Forelimb muscle (tissue), 1 donor: ENCODE results near the gene IL26. TPM values are rescaled to one million over a fixed set of nuclear protein-coding genes. Genes with fewer than 3 reads are reported as not detected.

ENCODE experiments used
- DNase-seq: peaks from one replicate; pipeline ENCODE4 v3.0.0-alpha.2; 2013; ENCODE audit warnings: low read depth
- polyA plus RNA-seq: library from polyadenylated mRNA; unstranded; fragments of 120-200 nt; gene quantifications from one replicate; pipeline ENCODE4 v1.2.1, GENCODE V29; 2013; ENCODE audit not compliant: insufficient read length

The IL26 gene
- not detected for polyA plus RNA-seq

DNA sequence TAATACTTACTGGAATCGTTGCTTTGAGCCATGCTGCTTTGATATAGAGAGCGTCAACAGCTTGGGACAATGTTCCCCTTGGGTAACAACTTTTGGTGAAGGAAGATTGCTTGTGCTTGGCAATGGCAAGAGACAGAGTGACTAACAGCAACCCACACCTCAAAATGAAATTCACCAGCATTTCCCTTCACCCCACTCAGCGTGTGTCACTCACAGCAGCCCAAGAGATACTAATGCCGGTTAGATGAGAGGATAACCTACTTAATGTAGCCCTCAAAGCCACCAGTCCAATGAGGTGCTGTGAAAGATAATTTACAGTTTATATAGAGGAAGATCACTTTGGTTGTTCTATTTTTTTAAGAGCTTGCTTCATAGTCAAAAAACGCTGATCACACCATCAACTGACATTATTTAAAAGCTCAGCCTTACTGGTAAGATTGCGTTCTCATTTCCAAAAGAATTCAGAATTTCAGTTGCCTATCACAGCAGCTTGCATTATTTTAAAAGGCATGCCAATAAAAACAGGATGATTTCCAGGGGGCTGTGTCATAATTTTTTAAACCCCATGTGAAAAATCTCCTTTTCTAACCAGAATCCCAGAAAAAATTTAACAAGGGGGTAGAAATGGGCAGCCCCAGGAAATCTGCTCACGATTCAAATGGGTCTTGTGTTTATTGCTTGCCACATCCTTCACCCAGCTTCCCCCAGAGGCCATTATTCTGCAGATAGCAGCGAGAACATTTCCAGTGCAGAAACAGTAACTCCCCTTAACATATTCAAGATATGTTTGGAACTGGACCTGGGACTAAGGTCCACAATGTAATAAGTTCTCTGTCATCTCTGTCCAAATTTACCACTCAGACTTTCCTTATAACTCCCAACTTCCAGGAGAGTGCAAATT lies at the start of gene IL26:
IL26 (minus strand) TSS at position 235 of the 901 bp plus-strand sequence; CDS start at position 181, 54 bp downstream.
- DNase-seq: no peak

DNA sequence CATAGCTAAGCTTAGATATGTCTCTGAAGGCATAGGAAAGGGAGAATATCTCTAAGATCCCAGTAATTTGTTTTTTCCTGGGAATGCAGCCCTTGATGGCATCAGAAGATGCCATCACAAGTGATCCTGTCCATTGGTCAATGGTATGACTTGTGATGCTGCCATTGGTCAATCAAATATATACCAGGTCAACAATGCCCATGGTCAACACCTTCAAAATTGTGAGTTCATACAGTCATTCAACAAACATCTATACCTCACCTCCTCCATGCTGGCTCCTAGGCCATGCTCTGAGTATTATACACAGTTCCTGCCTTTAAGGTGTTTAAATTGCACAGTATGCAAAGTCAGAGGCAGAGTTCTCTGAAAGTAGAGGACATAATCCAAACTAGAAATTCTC lies 47.1 kb upstream of the IL26 start:
- no peak for DNase-seq

- no peak for DNase-seq
Measured at GRCh38 chr12:68271346-68271745, 45.7 kb upstream of the IL26 start.

DNA sequence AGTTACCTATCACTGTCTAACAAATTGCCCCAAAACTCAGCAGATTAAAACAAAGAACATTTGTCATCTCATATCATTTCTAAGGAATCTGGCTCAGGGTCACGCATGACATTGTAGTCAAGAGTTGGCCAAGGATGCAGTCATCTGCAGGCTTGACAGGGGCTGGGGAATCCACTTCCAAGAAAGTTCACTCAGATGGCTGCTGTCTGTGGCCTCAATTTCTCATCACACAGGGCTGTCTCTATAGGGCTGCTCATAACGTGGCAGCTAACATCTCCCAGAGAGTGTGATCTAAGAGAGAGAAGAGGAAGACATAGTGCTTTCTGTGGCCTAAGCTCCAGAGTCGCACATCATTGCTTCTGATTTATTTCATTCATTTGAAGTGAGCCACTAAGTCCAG lies 44.7 kb upstream of the IL26 start:
- no peak for DNase-seq

DNA sequence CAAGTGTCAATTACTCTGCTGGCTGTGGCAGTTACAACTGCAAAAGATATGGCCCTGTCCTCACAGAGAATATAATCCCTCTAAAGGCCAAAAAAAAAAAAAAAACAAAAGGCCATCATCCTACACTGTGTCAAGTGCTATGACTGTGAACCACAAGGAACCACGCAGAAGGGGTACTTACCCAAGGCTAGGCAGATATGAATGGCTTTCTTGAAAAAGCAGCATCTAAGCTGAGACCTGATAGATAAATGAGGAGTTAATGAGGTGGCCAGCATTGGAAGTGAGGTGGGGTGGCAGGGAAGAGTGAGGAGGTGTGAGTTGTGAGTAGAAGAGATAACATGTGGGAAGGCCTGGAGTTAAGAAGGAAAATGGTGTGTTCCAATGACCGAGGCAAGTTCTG lies 44.2 kb upstream of the IL26 start:
- no peak for DNase-seq

DNA sequence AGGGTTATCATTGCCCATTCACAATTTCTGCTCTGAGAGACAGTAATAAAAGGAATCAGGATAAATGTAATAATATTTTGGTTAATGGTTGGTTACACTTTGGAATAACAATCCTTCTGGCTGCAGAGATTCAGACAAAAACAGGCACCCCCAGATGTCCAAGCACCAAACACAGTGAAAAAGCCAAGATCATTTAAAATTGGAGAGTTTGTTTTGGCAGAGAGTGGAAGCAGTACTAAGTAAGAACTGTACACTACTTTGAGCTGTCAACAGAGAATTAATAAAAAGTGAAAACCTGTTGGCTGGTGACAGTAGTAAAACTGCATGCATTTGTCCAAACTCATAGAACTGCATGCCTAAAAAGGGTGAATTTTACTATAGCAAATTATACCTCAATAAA lies 43.4 kb upstream of the IL26 start:
- no peak for DNase-seq

- no peak for DNase-seq
Measured at GRCh38 chr12:68267892-68268396, 42.3 kb upstream of the IL26 start.

- no peak for DNase-seq
Measured at GRCh38 chr12:68264857-68265256, 39.2 kb upstream of the IL26 start.

- DNase-seq: no peak
Measured at GRCh38 chr12:68264158-68264855, 38.7 kb upstream of the IL26 start.

- no peak for DNase-seq
Measured at GRCh38 chr12:68263366-68263765, 37.8 kb upstream of the IL26 start.

DNA sequence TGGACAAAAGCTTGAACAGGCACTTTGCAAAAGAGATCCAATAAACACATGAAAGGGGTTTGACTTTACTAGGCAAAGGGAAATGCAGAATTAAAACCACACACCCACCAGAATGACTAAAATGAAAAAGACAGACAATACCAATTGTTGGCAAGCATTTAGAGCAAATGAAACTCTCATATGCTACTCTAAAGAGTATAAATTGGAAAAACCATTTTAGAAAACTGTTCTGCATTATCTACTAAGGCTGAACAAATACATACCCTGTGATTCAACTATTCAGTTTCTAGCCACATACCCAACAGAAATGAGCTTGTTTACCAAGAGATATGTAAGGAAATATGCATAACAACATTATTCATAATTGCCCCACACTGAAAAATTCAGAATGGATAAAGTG lies 36.3 kb upstream of the IL26 start:
- DNase-seq: no peak

DNA sequence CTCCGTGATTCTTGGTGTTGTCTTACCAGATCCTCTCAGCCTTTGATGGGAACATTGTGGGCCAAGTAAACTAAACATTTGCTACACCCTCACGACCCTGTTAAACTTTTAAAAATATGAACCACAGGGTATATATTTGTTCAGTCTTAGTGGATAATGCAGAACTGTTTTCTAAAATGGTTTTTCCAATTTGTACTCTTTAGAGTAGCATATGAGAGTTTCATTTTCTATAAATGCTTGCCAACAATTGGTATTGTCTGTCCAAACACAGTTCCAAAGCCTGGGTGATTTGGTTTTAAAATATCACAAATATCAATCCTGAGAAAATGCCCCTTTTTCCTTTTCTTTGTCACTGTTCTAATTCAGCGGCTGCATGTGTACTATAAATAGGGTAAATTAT lies 34.5 kb upstream of the IL26 start:
- no peak for DNase-seq

DNA sequence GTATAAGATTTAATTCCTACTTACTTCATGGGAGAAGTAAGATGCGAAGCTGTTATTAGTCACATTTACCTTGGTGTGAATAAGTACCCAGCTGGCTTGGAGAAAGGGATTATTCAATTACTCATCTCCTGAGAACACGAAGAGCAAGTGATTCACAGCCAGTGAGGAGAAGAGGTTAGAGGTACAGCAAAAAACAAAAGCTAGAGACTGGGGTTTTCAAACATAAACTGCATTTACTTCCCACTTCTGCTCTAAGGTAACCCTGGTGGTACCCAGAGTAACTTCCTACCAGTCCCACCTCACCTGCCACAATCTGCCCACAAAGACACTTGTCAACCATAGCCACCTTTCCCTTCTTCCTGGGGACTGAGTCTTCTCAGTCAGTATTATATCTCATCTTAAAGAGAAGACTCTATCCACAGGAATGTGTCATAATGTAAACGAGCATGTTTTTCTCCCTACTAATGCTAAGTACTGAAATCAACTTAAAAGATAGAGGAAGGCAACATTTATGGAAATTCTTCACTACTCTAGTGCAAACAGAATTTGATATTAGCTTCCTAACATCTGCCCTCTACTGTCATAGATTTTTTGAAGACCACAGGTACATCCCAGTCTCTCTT lies 33.8 kb upstream of the IL26 start:
- DNase-seq: no peak

GRCh38 chr12:68253504-68253903 lies 27.9 kb upstream of the IL26 start, which contains the start of gene IL22:
Gene IL22, minus strand, starts transcription at chr12:68253604. Its CDS starts 156 bp downstream, at chr12:68253448.
- DNase-seq: no peak

- no peak for DNase-seq
Measured at GRCh38 chr12:68252077-68252476, 26.5 kb upstream of the IL26 start.

GRCh38 chr12:68250454-68250853 lies 24.8 kb upstream of the IL26 start:
- DNase-seq: no peak

- no peak for DNase-seq
Measured at GRCh38 chr12:68247785-68248184, 22.2 kb upstream of the IL26 start.

DNA sequence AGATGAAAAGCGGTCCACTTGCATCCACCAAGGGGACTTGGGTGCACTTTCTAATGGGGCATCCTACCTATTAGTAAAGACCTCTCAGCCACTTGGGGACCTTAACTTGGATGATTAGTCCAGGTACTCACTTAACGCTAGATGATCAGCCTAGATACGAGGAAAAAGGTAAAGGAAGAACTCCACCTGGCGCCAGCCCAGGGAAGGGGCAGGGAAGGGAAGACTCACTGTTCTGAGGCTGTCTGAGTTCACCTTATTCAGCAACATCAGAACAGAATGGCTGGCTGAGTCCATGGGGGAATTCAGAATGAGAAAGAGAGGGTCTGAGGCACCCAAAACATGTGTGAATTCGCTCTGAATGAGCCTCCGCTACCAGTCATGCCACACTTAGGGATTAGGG lies 20.7 kb upstream of the IL26 start:
- DNase-seq: no peak

DNA sequence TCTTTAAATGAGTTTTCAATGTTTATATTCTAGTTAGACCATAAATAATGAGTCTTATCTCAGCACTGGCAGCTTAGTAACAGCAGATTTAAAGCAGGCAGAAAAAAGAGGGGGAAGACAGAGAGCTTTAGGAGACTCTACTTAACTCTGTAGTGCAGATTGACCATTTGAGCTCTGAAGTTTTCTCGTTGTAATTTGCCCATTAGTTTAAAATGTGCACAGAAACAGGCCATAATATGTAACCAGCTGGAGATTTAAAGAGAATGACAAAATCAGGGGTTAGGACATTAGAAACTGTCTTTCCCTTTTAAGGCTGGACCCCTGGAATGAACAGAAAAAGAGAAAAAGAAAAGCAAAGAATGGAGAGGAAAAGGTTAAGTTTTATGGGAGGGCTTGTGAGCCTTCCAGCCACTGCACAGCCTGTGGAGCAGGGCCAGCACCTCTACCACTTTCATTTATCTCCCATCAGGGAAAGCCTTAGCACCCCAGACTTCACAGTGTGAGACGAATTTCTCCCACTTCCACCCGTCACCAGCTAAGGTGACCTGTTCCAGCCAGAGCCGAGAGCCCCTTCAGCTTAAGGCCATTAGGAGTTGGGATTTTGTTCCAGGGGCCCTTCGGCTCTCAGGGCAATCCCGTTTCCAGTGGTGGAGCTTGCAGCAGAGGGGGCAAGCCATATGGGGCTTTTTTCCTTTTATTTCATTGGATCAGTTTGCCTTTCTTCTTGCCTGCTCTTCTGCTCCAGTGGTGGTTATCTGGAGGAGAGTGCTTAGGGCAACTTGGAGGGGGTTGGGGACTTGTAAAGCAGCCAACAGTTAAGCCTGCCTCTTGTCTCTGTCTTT lies 19.8 kb upstream of the IL26 start:
- no peak for DNase-seq

- DNase-seq: no peak
Measured at GRCh38 chr12:68242777-68243176, 17.2 kb upstream of the IL26 start.

DNA sequence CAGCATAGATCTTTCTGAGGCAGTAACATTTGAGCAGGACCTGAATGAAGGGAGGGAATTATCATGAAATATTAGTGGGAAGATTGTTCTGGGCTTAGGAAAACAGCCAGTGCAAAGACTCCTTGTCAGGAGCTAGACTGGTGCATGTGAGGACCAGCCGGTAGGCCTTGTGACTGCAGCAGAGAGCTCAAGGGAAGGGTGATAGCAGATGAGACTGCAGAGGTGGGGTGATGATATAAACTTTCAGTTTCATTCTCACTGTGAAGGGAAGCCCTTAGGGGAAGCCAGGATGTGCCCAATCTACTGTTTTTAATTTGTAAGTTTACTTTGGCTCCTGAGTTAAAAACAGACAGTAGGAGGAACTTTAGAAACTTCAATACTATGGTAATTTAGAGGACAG lies 15.4 kb upstream of the IL26 start:
- DNase-seq: no peak
